Measurements from ENCODE around the gene IMPDH2. TPM values are rescaled to one million over a fixed set of nuclear protein-coding genes. Genes with fewer than 3 reads are reported as not detected.
A peak's percentile ranks its signal among the peaks of the same experiment; 100 is the strongest.

The IMPDH2 gene
- polyA plus RNA-seq, 3 donors = 20.8 to 67.3 (median 21.0) TPM

GRCh38 chr3:48989126-48989795, 39.9 kb downstream of the IMPDH2 start:
- Histone ChIP-seq H3K9ac (ENCODE audit: insufficient read depth, low read length, poor library complexity, severe bottlenecking) (peak overlapping the region; percentile 82), H3K9me3 (replicated peaks in 1 of 2; ENCODE audit: control insufficient read depth in 1 of 2, insufficient read depth in 1 of 2, low read length in 2 of 2) (no peaks in the 10 kb centered on the region), H3K4me1 (ENCODE audit: control insufficient read depth in 1 of 2, insufficient read depth in 2 of 2, low read length in 2 of 2) (peaks cover 21 to 27% of the 10 kb centered on the region in 2 donors), H3K4me2 (replicated peaks; ENCODE audit: extremely low read depth, low read length, poor library complexity, severe bottlenecking) (peak overlapping the region; percentile 99), H2AFZ (ENCODE audit: insufficient read depth, low read depth, low read length, poor library complexity, severe bottlenecking) (peak overlapping the region; percentile 100), H3K79me2 (ENCODE audit: insufficient read depth, low read length) (peaks cover 23% of the 10 kb centered on the region), H3K27me3 (ENCODE audit: control insufficient read depth in 2 of 2, insufficient read depth in 2 of 2, low read length in 2 of 2) (no peaks in the 10 kb centered on the region), H3K27ac (ENCODE audit: low read depth in 1 of 2, low read length in 2 of 2) (peak overlapping the region; percentile 63 to 75), H4K20me1 (ENCODE audit: insufficient read depth, low read length) (no peaks in the 10 kb centered on the region), H3K4me3 (replicated peaks in 1 of 3; ENCODE audit: low read depth in 2 of 3, low read length in 3 of 3) (peak overlapping the region; percentile 83 to 96 (median 96)), H3K36me3 (replicated peaks in 1 of 2; ENCODE audit: control insufficient read depth in 1 of 2, insufficient read depth in 2 of 2, low read length in 2 of 2) (peaks cover 21 to 30% of the 10 kb centered on the region in 2 donors)
- intact Hi-C loops (cut with micrococcal nuclease) = loop anchor here (2.0 to 10.0 kb wide), 5 partner anchors 18 to 168 kb away; partner anchors contain the start of genes LAMB2 (in 1 of the 2), NDUFAF3 (in 1 of the 2), QRICH1 (in 1 of the 2) and WDR6 (in 1 of the 2)
- Mint-ChIP-seq H3K27me3 (ENCODE audit: low read depth in 3 of 3) (peaks cover 0 to 1% (median 0%) of the 10 kb centered on the region in 3 donors), H3K27ac (peak overlapping the region; percentile 82 to 94 (median 91)), H3K4me3 (peak overlapping the region; percentile 93 to 95), H3K36me3 (peaks cover 16 to 29% of the 10 kb centered on the region in 2 donors), H3K9me3 (no peaks in the 10 kb centered on the region), H3K4me1 (peaks cover 33% of the 10 kb centered on the region)
- no peak for DNase-seq
- TF ChIP-seq CTCF (IDR thresholded peaks at IDR 0.05) = no peak
- 2% methylated on average over 18 of the region's 21 CpGs for WGBS (ENCODE audit: insufficient coverage)

GRCh38 chr3:48985831-48986376, 43.3 kb downstream of the IMPDH2 start:
- DNase-seq = no peak
- no peak overlapping the region for H3K4me3 ChIP-seq (replicated peaks in 1 of 3; ENCODE audit: low read depth in 2 of 3, low read length in 3 of 3)
- no peaks in the 10 kb centered on the region for H4K20me1 ChIP-seq (ENCODE audit: insufficient read depth, low read length)
- H3K27me3 Mint-ChIP-seq (ENCODE audit: low read depth in 3 of 3) = peaks cover 0 to 1% (median 0%) of the 10 kb centered on the region in 3 donors
- no peak overlapping the region for H3K4me3 Mint-ChIP-seq
- no peak for TF ChIP-seq CTCF (IDR thresholded peaks at IDR 0.05)
- no peaks in the 10 kb centered on the region for H3K9me3 Mint-ChIP-seq
- H2AFZ ChIP-seq (ENCODE audit: insufficient read depth, low read depth, low read length, poor library complexity, severe bottlenecking) = no peak overlapping the region
- WGBS (ENCODE audit: insufficient coverage) = 98% methylated on average over 6 of the region's 7 CpGs
- peaks cover 13 to 18% of the 10 kb centered on the region in 2 donors for H3K4me1 ChIP-seq (ENCODE audit: control insufficient read depth in 1 of 2, insufficient read depth in 2 of 2, low read length in 2 of 2)
- no peak overlapping the region for H3K27ac ChIP-seq (ENCODE audit: low read depth in 1 of 2, low read length in 2 of 2)
- no peak overlapping the region for H3K4me2 ChIP-seq (replicated peaks; ENCODE audit: extremely low read depth, low read length, poor library complexity, severe bottlenecking)
- H3K27ac Mint-ChIP-seq = peak overlapping the region in 3 of 7 donors; percentile 2 to 51 (median 42)
- H3K79me2 ChIP-seq (ENCODE audit: insufficient read depth, low read length) = peaks cover 7% of the 10 kb centered on the region
- H3K9ac ChIP-seq (ENCODE audit: insufficient read depth, low read length, poor library complexity, severe bottlenecking) = no peak overlapping the region
- H3K36me3 ChIP-seq (replicated peaks in 1 of 2; ENCODE audit: control insufficient read depth in 1 of 2, insufficient read depth in 2 of 2, low read length in 2 of 2) = peaks cover 49 to 60% of the 10 kb centered on the region in 2 donors
- H3K4me1 Mint-ChIP-seq = peaks cover 23% of the 10 kb centered on the region
- no peaks in the 10 kb centered on the region for H3K9me3 ChIP-seq (replicated peaks in 1 of 2; ENCODE audit: control insufficient read depth in 1 of 2, insufficient read depth in 1 of 2, low read length in 2 of 2)
- H3K27me3 ChIP-seq (ENCODE audit: control insufficient read depth in 2 of 2, insufficient read depth in 2 of 2, low read length in 2 of 2) = no peaks in the 10 kb centered on the region
- H3K36me3 Mint-ChIP-seq = peaks cover 46 to 57% of the 10 kb centered on the region in 2 donors
- intact Hi-C loops (cut with micrococcal nuclease) = loop anchor here in 1 of 2 donors (5.0 to 10.0 kb wide), 4 partner anchors 36 to 171 kb away; partner anchors contain the start of genes LAMB2, NDUFAF3 and QRICH1

Measured in CD14-positive monocyte (primary cell).